HepG2 (cell line): ENCODE data around the gene AADACL4. TPM values are rescaled to one million over a fixed set of nuclear protein-coding genes. Genes with fewer than 3 reads are reported as not detected.

Source experiments
- CEBPB ChIP-seq: IDR thresholded peaks from 2 replicates; pipeline ENCODE4 v1.6.1; 2011; ENCODE audit warnings: low read depth, low read length, improper control_type of control experiment, borderline replicate concordance
- CENPX ChIP-seq: sonication (generic); formaldehyde crosslinking; IDR thresholded peaks from 2 replicates; pipeline ENCODE4 v1.9.0; 2021; ENCODE audit warnings: mild to moderate bottlenecking, missing genetic modification reagents, moderate library complexity
- EED ChIP-seq: sonication (generic); formaldehyde crosslinking; IDR thresholded peaks from 2 replicates; pipeline ENCODE4 v1.5.0; 2020; ENCODE audit warnings: mild to moderate bottlenecking, missing genetic modification reagents
- HNF4G ChIP-seq, 2 experiments: sonication (generic) in 1 of 2; formaldehyde crosslinking in 1 of 2; IDR thresholded peaks; 2 replicates each; pipeline versions ENCODE4 v1.4.0 to v1.6.1; 2011 to 2020; ENCODE audit warnings: borderline replicate concordance in 2 of 2, low read depth in 2 of 2, mild to moderate bottlenecking in 2 of 2, low read length in 1 of 2, missing genetic modification reagents in 1 of 2, moderate library complexity in 1 of 2
- HNRNPL ChIP-seq: fragments of 200-400 bp; formaldehyde crosslinking; IDR thresholded peaks from 2 replicates; pipeline ENCODE4 v1.6.1; 2017; ENCODE audit warnings: mild to moderate bottlenecking, low read depth, low read length
- HNRNPUL1 ChIP-seq: fragments of 200-400 bp; formaldehyde crosslinking; IDR thresholded peaks from 2 replicates; pipeline ENCODE4 v1.6.1; 2017; ENCODE audit warnings: low read depth, mild to moderate bottlenecking, low read length, moderate library complexity
- MAF1 ChIP-seq: sonication (generic); formaldehyde crosslinking; IDR thresholded peaks from 2 replicates; pipeline ENCODE4 v1.5.0; 2020; ENCODE audit warnings: missing genetic modification reagents, borderline replicate concordance
- MIER3 ChIP-seq: IDR thresholded peaks from 2 replicates; pipeline ENCODE4 v1.6.1; 2016; ENCODE audit warnings: missing compliant biosample characterization, borderline replicate concordance
- MXD1 ChIP-seq: sonication (generic); formaldehyde crosslinking; IDR thresholded peaks from 2 replicates; pipeline ENCODE4 v1.4.0; 2020; ENCODE audit warnings: mild to moderate bottlenecking, missing genetic modification reagents
- PRPF4 ChIP-seq: fragments of 200-400 bp; formaldehyde crosslinking; IDR thresholded peaks from 2 replicates; pipeline ENCODE4 v1.6.1; 2016; ENCODE audit warnings: low read length, low read depth; ENCODE audit not compliant: poor library complexity, severe bottlenecking
- SMAD1 ChIP-seq: sonication (generic); formaldehyde crosslinking; IDR thresholded peaks from 2 replicates; pipeline ENCODE4 v1.4.0; 2020; ENCODE audit warnings: missing genetic modification reagents, low read depth, mild to moderate bottlenecking, borderline replicate concordance
- SMC3 ChIP-seq: IDR thresholded peaks from 2 replicates; pipeline ENCODE4 v1.6.1; 2011; ENCODE audit warnings: low read length, improper control_type of control experiment
- SYNCRIP ChIP-seq: fragments of 200-400 bp; formaldehyde crosslinking; IDR thresholded peaks from 2 replicates; pipeline ENCODE4 v1.6.1; 2018; ENCODE audit warnings: mild to moderate bottlenecking, low read depth, low read length; ENCODE audit not compliant: insufficient read depth
- TGIF2 ChIP-seq: IDR thresholded peaks from 2 replicates; pipeline ENCODE4 v1.6.1; 2016; ENCODE audit warnings: control low read depth, missing compliant biosample characterization
- THRA ChIP-seq: sonication (generic); formaldehyde crosslinking; IDR thresholded peaks from 2 replicates; pipeline ENCODE4 v1.4.0; 2020; ENCODE audit warnings: missing genetic modification reagents, borderline replicate concordance
- ZBTB14 ChIP-seq: sonication (generic); formaldehyde crosslinking; IDR thresholded peaks from 2 replicates; pipeline ENCODE4 v1.4.0; 2020; ENCODE audit warnings: missing genetic modification reagents
- ZBTB8A ChIP-seq: sonication (generic); formaldehyde crosslinking; IDR thresholded peaks from 2 replicates; pipeline ENCODE4 v1.4.0; 2020; ENCODE audit warnings: mild to moderate bottlenecking, low read depth, missing genetic modification reagents, borderline replicate concordance
- ZNF431 ChIP-seq: sonication (generic); formaldehyde crosslinking; IDR thresholded peaks from 2 replicates; pipeline ENCODE4 v1.9.0; 2022; ENCODE audit warnings: missing genetic modification reagents, low read depth, mild to moderate bottlenecking, borderline replicate concordance
- ZNF468 ChIP-seq: sonication (generic); formaldehyde crosslinking; IDR thresholded peaks from 2 replicates; pipeline ENCODE4 v1.8.0; 2022; ENCODE audit warnings: mild to moderate bottlenecking, moderate library complexity, missing genetic modification reagents
- ZNF790 ChIP-seq: sonication (generic); formaldehyde crosslinking; IDR thresholded peaks from 2 replicates; pipeline ENCODE4 v1.8.0; 2022; ENCODE audit warnings: missing genetic modification reagents, mild to moderate bottlenecking, borderline replicate concordance
- ZNF839 ChIP-seq: sonication (generic); formaldehyde crosslinking; IDR thresholded peaks from 2 replicates; pipeline ENCODE4 v1.4.0; 2020; ENCODE audit warnings: missing genetic modification reagents, mild to moderate bottlenecking, borderline replicate concordance
- polyA plus RNA-seq, 8 experiments: library from polyadenylated mRNA; depleted of rRNA in 3 of 8; stranded (reverse) in 7 of 8; unstranded in 1 of 8; fragments of >200 nt; fragmentation: Illumina TruSeq in 4 of 8; extraction: Trizol in 4 of 8; gene quantifications; 2 replicates each; pipeline versions ENCODE4 v1.2.1 to v1.2.3, GENCODE V29; 2011 to 2016; ENCODE audit warnings: low read depth in 4 of 8, missing spikeins in 1 of 8, mixed read lengths in 1 of 8; ENCODE audit not compliant: insufficient read depth in 1 of 8
- total RNA-seq, 5 experiments: library from RNA; depleted of rRNA; stranded (reverse); fragments of >200 nt; fragmentation: Illumina TruSeq; extraction: Trizol; gene quantifications; 2 replicates each; pipeline ENCODE4 v1.2.3, GENCODE V29; 2016; ENCODE audit warnings: low read depth in 1 of 5
- TF ChIP-seq, protein P1 (sequence below): sonication (generic); formaldehyde crosslinking; IDR thresholded peaks from 2 replicates; pipeline ENCODE4 v1.4.0; 2020; ENCODE audit warnings: missing genetic modification reagents, borderline replicate concordance
- TF ChIP-seq, protein P2 (sequence below): sonication (generic); formaldehyde crosslinking; IDR thresholded peaks from 2 replicates; pipeline ENCODE4 v1.5.1; 2020; ENCODE audit warnings: mild to moderate bottlenecking, moderate library complexity, missing genetic modification reagents

The AADACL4 gene
- total and polyA plus RNA-seq, 2 of the 13 experiments (the other 11 are each of a cell fraction or from before 2014, with no cell fraction given) = not detected

DNA sequence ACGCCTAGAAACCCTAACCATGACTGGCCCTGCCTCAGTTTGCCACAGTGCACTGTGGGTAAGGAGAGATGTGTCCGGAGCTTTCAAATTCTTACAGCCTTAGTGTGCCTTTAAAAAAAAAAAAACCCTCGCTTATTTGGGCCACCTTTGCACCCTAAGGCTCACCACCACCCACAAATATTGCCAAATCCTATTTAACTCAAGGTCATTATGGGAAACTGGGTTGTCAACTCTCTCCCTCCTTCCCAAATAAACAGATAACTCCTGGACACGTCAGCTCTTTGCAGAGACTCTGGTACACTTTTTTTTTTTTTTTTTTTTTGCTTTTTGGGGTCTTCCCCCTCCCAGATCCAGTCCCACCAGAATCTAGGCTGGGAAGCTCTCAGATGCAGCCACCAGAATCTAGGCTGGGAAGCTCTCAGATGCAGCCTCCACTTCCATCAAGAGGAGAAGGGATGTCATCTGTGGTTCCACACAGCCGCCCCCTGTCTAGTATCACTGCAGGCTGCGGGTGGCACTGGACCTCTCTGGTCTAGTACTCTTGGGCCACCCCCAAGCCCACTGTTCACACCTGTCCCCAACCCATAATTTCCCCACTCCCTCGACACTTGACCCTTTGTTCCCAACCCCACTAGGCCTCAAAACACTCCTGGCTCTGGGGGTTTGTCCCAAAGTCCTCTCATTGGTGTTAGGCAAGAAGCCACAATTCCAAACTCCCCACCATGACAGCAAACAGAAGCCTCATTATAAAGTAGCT lies 29.3 kb upstream of the AADACL4 start (continued):
- peak; percentile 81; the same call in 1 of the 2 replicates for TF ChIP-seq CEBPB
- TF ChIP-seq, protein P1, sequence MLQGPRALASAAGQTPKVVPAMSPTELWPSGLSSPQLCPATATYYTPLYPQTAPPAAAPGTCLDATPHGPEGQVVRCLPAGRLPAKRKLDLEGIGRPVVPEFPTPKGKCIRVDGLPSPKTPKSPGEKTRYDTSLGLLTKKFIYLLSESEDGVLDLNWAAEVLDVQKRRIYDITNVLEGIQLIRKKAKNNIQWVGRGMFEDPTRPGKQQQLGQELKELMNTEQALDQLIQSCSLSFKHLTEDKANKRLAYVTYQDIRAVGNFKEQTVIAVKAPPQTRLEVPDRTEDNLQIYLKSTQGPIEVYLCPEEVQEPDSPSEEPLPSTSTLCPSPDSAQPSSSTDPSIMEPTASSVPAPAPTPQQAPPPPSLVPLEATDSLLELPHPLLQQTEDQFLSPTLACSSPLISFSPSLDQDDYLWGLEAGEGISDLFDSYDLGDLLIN (CRISPR knock-in tag) = no peak
- no peak for TF ChIP-seq EED (CRISPR knock-in tag)
- no peak for TF ChIP-seq ZBTB8A (CRISPR knock-in tag)
- no peak for TF ChIP-seq ZNF431
- TF ChIP-seq MIER3 (CRISPR knock-in tag) = peak; percentile 45; the same call in 1 of the 2 replicates
- no peak for TF ChIP-seq SYNCRIP
- TF ChIP-seq MXD1 (CRISPR knock-in tag) = no peak
- TF ChIP-seq ZBTB14 = no peak
- TF ChIP-seq HNRNPL = no peak
- TF ChIP-seq HNF4G (IDR thresholded peaks at IDR 0.05; ENCODE audit: borderline replicate concordance, low read depth, low read length) = peak; percentile 97
- TF ChIP-seq HNF4G (CRISPR knock-in tag; IDR thresholded peaks at IDR 0.05; ENCODE audit: borderline replicate concordance, low read depth) = peak; percentile 87; the same call in 1 of the 2 replicates
- TF ChIP-seq ZNF790 = no peak
- TF ChIP-seq TGIF2 (CRISPR knock-in tag) = peak; percentile 63
- TF ChIP-seq PRPF4 = no peak
- TF ChIP-seq MAF1 = no peak
- no peak for TF ChIP-seq CENPX (CRISPR knock-in tag)
- no peak for TF ChIP-seq ZNF468 (CRISPR knock-in tag)
- no peak for TF ChIP-seq ZNF839 (CRISPR knock-in tag)
- TF ChIP-seq, protein P2, sequence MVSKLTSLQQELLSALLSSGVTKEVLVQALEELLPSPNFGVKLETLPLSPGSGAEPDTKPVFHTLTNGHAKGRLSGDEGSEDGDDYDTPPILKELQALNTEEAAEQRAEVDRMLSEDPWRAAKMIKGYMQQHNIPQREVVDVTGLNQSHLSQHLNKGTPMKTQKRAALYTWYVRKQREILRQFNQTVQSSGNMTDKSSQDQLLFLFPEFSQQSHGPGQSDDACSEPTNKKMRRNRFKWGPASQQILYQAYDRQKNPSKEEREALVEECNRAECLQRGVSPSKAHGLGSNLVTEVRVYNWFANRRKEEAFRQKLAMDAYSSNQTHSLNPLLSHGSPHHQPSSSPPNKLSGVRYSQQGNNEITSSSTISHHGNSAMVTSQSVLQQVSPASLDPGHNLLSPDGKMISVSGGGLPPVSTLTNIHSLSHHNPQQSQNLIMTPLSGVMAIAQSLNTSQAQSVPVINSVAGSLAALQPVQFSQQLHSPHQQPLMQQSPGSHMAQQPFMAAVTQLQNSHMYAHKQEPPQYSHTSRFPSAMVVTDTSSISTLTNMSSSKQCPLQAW (CRISPR knock-in tag) = 0 out of 2 replicates have a peak, but pooled peaks have one; percentile 18
- peak; percentile 38; the same call in 1 of the 2 replicates for TF ChIP-seq THRA
- TF ChIP-seq HNRNPUL1 = no peak
- TF ChIP-seq SMAD1 (CRISPR knock-in tag) = no peak
- TF ChIP-seq SMC3 = no peak
